Suppressor macrophage treated with lipopolysaccharide for 4 hours (primary cell): ENCODE measurements around the gene HSPB6.

ENCODE experiments used
- DNase-seq: peaks from one replicate; pipeline ENCODE4 v3.0.0-alpha.2; 2020

Gene HSPB6

GRCh38 chr19:35713904-35714495, 42.8 kb downstream of the HSPB6 start:
- no peak for DNase-seq

GRCh38 chr19:35713506-35713850, 43.4 kb downstream of the HSPB6 start:
- no peak for DNase-seq

DNA sequence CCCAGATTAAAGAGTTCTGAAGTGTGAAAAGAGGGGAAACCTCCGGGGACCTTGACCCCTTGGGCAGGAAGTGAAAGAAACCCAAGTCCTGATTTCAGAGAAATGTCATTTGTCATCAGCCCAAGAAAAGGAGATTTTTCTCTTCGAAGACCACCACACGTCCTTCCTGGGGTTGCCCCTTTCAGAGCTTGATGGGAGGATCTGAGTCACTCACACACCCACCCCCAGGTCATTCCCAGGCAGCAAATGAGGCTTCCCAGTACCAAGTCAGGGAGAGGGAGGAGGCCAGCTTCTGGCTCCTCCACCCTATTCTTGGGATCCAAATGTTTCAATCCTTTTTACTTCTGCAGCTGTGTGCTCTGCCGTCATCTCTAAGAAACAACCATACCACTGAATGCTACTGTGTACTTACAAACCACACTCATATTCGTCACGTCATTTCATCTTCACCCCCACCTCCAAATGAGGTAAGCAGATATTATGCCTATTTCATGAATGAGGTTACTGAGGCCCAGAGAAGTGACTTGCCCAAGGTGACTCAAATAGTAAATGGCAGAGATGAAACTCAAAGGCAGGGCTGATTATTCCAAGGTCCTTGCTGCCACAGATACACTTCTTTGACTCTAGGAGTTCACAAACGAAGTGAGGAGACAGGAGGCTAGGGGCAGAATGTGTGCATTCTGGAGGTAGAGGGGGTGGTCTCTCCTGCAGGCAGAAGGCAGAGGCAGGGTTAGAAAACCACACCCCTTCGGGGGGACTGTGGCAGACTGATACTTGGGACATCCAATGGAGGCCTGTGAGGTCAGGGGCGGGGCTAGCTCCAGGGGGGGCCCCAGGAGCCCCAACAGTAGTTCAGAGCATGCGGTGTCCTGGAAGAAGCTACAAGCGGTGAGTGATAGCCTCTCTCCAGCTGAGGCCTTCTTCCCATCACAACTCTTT, 44.0 kb downstream of the HSPB6 start:
- peak; percentile 49 for DNase-seq

DNA sequence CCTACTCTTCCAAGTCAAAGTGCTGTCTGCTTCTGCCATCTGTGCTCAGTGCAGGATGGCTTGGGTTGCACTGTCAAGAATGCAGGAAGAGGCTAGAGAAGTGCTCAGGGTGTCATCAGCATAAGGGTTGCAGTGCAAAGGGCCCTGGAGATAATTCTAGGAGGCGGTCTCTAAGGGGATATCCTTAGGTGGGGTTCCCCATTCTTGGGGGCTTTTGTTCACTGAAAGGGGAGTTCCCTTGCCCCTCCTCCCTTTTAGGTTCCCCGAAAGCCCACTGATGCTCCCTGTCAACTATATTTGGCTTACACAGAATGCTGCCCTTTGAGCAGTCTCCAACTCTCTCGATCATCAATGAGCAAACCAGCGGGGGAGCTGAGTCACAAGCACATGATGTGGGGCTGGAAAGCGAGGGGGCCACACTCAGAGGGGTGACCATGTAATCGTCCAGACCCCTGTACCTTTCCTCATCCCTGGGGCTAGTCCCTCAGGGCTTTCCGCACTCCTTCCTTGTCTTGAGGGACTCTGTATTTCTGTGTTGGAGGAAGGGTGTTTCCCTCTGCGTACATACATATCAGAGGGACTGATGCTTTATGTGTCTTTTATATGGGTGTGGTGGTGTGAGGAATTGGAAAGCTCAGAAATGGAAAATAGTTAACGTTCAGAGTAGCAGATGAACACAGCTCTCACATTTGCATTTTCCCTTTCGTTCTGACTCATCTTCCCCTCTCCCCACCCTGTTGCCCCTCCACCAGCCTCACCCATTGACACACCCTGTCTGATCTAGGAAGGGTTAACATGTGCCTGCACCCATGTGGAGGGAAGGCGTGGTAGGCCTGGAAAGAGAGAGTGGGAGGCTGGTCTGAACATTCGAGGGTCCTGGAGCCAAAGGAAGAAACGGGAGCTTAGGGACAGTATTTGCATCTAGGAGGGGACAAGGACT, 45.8 kb downstream of the HSPB6 start:
- peak; percentile 56 for DNase-seq

DNA sequence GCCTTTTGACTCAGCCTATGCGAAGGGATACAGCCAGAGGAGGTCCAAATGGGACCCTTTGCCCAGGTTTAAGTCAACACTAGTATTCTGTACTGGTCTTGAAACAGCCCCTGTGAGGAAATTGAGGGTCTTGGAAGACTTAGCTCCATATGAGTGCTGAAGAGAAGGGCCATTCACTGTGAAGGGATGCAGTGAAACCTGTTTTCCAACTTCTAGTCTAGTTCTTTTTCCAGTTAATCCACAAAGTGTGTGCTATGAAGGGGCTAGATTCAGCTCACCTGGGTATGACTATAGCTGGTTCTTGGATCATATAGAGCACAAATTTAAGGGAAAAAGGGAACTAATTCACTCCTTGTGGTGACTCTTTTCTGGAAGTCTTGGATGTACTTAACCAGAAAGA, 48.4 kb downstream of the HSPB6 start:
- no peak for DNase-seq
